ENCODE measurements around the gene LRRC55.
"Not testable (repeated sequence)": the region's sequence is repeated elsewhere in the genome, so short reads cannot be mapped to it uniquely, and the experiment has no call there.

Gene LRRC55

GRCh38 chr11:57161351-57161750, 20.4 kb upstream of the LRRC55 start:
- no peak for DNase-seq (ENCODE audit: low spot score)

DNA sequence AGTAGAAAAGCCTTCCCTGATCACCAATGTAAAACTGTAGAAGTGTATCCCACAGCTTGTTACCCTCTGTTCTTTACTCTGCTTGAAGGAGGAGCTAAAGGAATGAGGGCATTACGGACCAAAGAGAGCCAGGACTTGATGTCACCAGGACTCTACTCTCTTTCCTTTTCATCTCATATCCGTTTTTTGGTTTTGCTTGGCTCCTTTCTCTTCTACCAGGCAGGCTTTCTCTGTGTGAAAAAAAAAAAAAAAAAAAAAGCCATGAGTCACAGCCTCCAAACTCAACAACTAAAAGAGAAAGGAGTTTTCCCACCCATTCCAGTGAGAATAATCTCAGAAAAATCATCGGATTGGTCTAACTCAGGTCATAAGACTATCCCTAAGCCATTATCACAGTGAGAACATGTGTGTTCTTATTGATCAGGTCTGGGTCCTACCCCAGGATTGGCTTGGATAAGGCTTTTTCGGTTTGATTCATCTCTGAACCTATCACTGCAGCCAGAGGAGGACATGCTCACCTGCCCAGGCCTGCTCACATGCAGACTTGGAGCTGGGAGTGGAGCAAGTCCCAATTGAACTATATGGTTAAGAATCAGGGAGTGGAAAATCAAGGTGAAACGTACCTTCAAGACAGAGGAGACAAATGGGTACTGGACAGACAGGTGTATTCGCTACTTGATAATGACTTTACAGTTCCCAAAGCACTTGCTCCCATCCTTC, 19.4 kb upstream of the LRRC55 start:
- no peak for DNase-seq (ENCODE audit: low spot score)

GRCh38 chr11:57163160-57163868, 18.4 kb upstream of the LRRC55 start:
- DNase-seq (ENCODE audit: low spot score) = peak; percentile 26

- DNase-seq (ENCODE audit: low spot score) = no peak
Measured at GRCh38 chr11:57164317-57164716, 17.4 kb upstream of the LRRC55 start.

- DNase-seq (ENCODE audit: low spot score) = peak; percentile 38
Measured at GRCh38 chr11:57167125-57167846, 14.5 kb upstream of the LRRC55 start.

DNA sequence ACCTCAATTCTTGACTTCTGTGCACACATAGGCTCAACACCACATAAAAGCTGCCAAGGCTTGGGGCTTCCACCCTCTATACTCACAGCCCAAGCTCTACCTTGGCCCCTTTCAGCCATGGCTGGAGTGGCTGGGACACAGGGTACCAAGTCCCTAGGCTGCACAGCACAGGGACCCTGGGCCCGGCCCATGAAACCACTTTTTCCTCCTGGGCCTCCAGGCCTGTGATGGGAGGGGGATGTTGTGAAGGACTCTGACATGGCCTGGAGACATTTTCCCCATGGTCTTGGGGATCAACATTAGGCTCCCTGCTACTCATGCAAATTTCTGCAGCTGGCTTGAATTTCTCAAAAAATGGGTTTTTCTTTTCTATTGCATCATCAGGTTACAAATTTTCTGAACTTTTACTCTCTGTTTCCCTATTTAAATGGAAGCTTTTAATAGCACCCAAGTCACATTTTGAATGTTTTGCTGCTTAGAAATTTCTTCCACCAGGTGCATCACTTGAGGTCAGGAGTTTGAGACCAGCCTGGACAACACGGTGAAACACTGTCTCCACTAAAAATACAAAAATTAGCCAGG, 11.9 kb upstream of the LRRC55 start:
- not testable (repeated sequence) for DNase-seq (ENCODE audit: low spot score)

DNA sequence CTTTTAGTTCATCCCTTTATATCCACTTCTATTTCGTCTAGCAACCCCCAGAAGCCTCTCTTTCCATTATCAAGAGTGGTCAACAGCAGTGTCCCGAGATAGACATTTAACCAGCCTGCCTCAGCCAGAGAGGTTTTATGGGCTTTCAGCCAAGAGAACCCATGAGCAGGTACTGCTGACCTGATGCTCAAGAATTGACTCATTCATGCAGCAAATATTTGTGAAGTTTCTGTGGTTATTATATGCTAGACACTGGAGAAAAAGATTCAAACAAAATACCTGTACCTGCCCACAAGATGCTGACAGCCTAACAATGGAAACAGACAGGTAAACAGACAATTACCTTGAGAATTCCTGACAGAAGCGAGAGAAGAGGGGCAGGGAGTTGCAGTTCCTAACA, 9.7 kb upstream of the LRRC55 start:
- DNase-seq (ENCODE audit: low spot score) = no peak

GRCh38 chr11:57174656-57175055, 7.1 kb upstream of the LRRC55 start:
- DNase-seq (ENCODE audit: low spot score) = no peak

DNA sequence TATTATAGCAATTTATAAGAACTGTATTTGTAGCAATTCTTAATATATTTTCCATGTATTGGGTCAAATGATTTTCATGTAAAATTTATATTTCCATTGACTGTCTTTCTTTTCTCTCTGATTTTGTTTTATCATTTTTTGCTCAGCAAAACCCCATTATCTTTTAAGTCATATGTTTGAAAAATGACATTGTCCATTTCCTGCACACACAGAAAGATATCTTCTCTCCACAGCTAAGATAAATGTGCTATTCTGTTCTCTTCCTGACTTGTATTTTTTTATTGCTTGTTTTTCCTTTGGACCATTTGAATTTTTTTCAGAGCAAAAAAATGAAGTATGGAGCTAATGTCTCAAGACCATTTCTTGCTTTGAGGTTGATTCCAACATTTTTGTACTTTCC, 6.3 kb upstream of the LRRC55 start:
- DNase-seq (ENCODE audit: low spot score) = no peak

GRCh38 chr11:57178334-57178733, 3.4 kb upstream of the LRRC55 start:
- DNase-seq (ENCODE audit: low spot score) = no peak

GRCh38 chr11:57179681-57180080, 2.1 kb upstream of the LRRC55 start:
- DNase-seq (ENCODE audit: low spot score) = no peak

- DNase-seq (ENCODE audit: low spot score) = no peak
Measured at GRCh38 chr11:57180081-57180561, 1.6 kb upstream of the LRRC55 start.

DNA sequence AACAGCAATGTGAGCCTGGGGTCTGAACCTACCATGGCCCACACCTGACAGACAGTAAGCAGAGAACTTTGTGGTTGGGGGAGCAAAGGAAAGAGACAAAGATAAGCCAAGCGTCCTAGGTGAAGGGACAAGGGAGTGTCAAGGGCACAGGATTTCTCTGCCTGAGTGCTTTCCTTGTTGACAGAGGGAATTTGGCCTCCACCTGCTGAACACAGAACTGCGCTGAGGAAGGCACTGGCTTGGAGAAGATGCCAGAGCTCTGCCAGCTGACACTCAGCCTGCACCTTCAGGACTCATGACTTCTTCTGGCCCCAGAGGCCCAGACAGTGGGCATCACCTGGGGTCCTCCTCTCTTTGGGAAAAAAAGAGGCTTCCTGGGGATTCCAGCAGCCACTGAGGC, 789 bp upstream of the LRRC55 start:
- DNase-seq (ENCODE audit: low spot score) = no peak

DNA sequence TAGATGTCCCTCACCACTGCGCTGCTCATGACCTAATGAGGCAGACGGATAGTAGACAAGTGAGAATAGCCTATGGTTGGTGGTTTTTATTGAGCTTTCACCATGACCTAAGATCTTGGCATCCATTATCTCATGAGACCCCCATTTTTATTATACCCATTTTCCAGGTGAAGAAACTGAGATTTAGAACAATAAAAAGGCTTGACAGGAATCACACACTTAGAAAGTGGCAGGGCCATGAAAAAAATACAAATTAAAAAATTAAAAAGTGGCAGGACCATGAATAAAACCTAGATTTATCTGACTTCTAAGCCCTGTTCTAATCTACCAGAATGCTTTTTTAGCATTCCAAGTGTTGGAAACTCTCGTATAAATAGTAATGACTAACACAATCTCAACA, 1.1 kb downstream of the LRRC55 start:
- DNase-seq (ENCODE audit: low spot score) = no peak

- no peak for DNase-seq (ENCODE audit: low spot score)
Measured at GRCh38 chr11:57190548-57190947, 8.8 kb downstream of the LRRC55 start.

GRCh38 chr11:57191311-57192219, 9.8 kb downstream of the LRRC55 start:
- DNase-seq (ENCODE audit: low spot score) = no peak

- DNase-seq (ENCODE audit: low spot score) = no peak
Measured at GRCh38 chr11:57192316-57192715, 10.6 kb downstream of the LRRC55 start.

- DNase-seq (ENCODE audit: low spot score) = no peak
Measured at GRCh38 chr11:57196596-57196995, 14.8 kb downstream of the LRRC55 start.

DNA sequence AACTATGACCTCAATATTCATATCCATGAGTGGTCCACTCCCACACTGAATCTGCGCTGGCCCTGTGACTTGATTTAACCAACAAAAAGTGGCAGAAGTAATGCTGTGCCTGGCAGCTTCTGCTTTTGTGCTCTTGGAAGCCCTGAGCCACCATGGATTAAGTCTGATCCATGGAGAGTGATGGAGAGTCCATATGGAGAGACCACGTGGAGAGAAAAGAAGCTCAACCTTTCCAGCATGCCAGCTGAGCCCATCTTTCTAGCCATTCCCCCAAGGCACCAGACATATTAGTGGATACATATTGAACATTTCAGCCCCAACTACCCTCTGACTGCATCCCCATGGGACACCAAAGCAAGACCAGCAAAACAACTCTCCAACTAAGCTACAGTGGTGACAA, 16.0 kb downstream of the LRRC55 start:
- DNase-seq (ENCODE audit: low spot score) = no peak

DNA sequence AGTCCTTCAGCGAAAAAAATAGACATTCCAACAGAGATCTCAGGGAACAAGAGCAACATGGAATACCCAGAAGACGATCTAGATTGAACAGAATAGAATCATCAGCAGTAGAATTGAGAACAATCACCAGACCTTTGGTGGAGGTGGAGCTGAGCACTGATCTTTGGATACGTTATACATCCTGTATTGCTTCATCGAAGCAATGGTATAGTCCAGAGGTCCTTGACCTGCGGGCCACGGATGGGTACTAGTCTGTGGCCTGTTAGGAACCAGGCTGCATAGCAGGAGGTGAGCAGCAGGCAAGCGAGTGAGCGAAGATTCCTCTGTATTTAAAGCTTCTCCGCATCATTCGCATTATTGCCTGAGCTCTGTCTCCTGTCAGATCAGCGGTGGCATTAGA, 17.6 kb downstream of the LRRC55 start:
- DNase-seq (ENCODE audit: low spot score) = no peak

GRCh38 chr11:57200917-57201316, 19.2 kb downstream of the LRRC55 start:
- DNase-seq (ENCODE audit: low spot score) = no peak

DNA sequence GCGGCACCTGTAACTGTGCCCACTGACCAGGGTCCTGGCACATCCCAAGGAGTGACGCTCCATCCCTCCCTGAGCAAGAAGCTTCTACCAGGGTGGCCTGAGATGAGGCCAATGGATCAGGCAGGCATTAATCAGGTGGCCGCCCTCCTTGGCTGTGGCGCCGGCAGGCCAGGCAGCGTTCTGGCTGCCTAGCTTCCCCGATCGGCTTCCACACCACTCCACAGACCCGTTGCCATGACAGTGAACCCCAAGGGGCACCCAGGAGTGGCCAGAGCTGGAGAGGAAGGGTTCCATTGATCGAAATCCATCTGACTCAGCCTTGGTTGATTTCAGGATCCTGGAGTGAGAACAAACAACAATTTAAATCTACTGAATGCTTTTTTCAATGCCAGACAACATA, 20.5 kb downstream of the LRRC55 start:
- no peak for DNase-seq (ENCODE audit: low spot score)

Measured in pons (tissue), 1 donor.